ENCODE measurements around the gene PIGZ.

The PIGZ gene

DNA sequence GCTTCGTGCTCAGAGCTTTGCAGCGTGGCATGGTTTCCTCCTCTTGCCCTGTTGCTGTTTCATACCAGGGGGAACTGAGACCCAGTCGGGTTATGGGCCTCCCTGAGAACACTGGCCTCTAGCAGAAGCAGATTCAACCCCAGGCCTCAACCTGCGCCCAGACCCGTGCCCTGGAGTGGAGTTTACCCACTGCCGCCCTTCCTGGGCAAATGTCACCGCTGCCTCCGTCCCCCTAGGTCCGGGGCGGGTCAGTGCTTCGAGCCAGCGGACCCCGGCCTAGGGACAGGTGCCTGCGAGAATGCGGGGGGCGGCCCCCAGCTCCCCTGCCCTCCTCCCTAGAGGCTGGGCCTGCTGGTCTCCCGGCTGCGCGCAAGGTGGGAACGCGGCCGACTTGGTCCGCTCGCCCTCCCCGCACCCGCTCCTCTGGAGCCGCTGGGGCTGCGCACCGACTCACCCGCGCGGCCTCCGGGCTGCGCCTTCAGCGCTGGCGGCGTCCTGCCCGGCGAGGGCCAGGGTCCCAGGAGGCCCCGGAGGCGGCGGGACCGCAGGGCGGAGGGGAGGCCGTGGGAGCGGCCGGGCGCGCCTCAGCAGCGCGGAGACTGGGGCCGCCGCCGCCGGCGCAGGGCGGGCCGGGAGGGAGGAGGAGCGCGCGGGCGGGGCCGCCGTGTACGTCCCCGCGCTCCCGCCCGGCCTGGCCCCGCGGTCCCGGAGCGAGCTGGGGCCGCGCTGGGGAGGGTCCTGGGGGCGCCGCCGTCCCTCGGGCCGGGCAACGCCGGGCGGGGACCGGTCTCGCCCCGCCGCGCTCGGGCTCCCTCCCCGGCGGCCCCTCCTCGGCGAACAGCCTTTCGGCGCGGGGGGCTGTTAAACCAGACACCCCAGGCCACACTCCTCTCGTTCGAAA, at the start of gene PIGZ:
Gene PIGZ, minus strand, starts transcription at position 601 of the 901 bp plus-strand sequence. CDS start 16,802 bp downstream, outside the sequence.
- DNase-seq: peak; percentile 9

- DNase-seq: no peak
These were observed 48.4 kb upstream of the PIGZ start for GRCh38 chr3:197017003-197017402.

- no peak for DNase-seq
These were observed 47.4 kb upstream of the PIGZ start for GRCh38 chr3:197015790-197016736.

- DNase-seq: no peak
These were observed 46.4 kb upstream of the PIGZ start for GRCh38 chr3:197014942-197015575.

- DNase-seq: no peak
These were observed 45.4 kb upstream of the PIGZ start for GRCh38 chr3:197014024-197014423.

- DNase-seq: no peak
These were observed 43.9 kb upstream of the PIGZ start for GRCh38 chr3:197012540-197012883.

DNA sequence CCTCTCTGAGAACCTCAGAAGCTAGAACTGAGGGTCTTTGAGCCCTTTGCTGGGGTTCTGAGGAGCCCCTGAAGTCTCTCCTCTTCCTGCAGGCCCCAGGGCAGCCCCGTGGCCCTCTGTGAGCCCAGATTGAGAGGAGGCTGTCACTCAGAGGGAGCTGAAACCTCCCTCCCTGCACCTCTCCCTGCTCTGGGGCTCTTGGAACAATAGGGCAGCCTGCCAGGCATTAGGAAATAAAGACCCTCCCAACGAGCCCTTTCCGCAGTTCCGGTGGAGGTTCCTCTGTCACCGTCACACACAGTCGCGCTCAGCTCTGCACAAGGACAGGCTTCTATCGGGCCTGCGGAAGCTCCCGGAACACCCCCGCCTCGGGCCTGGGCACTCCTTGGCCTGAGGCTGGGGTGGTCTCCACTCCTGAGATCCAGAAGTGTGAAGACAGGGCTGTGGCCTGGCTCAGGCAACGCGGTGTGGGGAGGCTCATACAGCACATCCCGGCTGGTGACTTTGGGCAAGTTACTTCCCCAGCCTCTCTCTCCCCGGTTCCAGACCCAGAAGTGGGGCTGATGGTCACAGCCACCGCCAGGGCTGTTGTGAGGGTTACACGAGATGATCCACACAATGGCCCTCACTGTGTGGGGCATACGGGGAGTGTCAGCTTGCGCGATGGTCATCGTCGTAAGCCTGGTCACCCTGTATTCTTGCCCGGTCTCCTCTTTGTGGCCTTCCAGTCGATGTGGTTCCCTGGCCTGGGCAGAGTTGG, 43.3 kb upstream of the PIGZ start:
- no peak for DNase-seq

- no peak for DNase-seq
These were observed 42.1 kb upstream of the PIGZ start for GRCh38 chr3:197010556-197011351.

- no peak for DNase-seq
These were observed 40.9 kb upstream of the PIGZ start for GRCh38 chr3:197009532-197010019.

DNA sequence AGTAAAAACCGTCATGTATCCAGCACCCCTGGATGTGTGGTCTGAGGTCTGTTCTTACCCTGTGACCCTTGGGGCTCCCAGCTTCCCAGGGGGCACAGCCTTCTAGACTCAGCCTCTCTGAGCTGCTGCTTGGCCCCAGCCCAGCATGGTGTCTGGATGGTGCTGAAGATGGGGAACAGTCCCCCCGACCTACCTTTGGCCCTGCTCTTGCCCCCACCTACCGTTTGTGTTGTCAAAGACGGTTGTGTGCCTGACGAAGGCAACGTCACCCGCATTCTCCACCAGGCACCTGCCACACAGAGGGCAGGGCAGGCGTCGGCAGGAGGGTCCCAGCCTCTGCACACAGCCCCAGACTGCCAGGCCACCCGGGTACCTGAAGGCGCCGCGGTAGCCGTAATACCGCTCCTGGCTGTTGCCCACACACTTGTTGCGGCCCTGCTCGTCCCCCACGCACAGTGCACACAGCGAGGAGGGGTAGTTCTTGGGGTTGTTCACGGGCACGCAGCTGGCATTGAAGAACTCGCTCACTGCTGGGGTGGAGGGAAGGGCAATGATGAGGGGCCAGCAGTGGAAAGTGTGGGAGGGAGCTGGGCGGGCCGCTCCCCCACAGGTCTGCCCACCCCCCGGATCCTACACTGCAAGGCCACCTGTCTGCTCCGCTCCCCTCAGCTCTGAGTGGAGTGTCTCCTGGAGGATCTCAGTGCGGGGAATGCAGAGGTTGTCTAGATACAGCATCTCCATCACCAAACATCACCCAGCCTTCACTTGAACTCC, 40.0 kb upstream of the PIGZ start:
- DNase-seq: no peak

- no peak for DNase-seq
These were observed 39.3 kb upstream of the PIGZ start for GRCh38 chr3:197007953-197008352.

DNA sequence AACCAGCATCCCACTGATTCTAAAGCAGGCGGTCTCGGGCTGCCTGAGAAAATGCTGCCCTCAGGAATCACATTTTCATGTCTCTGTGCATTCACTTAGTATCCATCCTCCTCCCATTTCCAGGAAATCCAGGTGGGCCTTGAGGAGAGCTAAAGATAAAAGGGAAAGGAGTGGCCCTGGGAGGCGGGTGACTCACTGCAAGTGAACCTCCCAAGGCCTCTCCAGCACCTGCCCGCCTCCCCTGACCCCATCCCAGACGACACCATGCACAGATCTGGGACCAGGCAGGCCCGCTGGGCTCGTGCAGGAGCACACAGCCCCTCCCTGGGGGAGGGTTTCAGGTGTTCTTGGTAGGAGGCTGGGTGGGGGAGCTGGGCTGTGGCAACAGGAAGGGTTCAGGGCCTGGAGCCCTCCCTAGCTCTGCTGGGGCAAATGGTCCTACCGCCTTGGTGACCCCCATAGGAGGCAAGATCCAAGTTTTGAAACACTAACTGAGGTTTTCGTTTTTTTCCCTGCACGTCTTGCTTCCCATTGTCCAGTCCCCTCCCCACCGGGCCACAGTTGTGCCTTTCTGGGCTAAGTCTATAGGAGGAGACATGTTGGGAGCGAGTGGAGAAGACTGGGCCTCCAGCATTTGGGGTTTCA, 38.8 kb upstream of the PIGZ start:
- DNase-seq: no peak

DNA sequence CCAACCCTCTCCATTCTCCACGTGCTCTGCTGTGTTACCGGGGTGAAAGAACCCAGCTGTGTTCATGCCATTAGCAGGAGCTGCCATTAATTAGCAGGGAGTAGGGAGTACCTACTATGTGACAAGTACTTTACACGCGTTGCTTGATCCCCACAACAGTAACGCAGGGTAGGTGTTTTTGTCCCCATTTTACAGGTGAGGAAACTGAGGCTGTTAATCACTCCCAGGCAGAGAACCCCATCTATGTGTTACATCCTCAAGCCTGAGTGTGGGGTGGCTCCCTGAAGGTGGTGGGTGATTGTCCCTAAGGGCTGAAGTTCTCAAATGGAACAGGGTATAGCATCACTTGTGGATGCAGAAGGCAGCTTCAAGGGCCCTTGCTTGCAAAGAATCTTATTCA, 38.2 kb upstream of the PIGZ start:
- DNase-seq: no peak

DNA sequence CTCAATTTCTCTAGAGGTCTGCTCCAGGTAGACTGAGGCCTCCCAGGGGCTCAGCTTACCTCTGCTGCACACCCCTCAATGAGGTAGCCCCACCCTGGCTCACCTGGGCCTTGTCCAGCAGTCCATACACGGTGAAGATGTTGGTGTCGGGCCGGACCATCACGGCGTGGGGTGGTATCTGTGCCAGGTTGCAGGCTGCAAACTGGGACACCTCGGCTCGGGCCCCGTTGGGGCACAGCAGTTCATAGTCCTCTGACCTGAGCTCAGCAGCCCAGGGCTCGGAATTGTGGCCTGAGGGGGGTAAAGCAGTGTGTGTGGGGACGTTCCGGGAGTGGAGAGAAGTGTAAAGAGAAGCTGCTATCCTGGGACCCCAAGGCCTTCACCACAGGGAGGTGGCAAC, 37.8 kb upstream of the PIGZ start:
- DNase-seq: no peak

GRCh38 chr3:197003461-197004385, 35.1 kb upstream of the PIGZ start:
- no peak for DNase-seq

- DNase-seq: peak; percentile 32
These were observed 34.2 kb upstream of the PIGZ start for GRCh38 chr3:197002701-197003454.

- DNase-seq: no peak
These were observed 33.5 kb upstream of the PIGZ start for GRCh38 chr3:197001972-197002700.

Data from NCI-H446 treated with DMSO at 0.1 percent for 48 hours (cell line).